Measurements from ENCODE around the gene PRPF8. TPM values are rescaled to one million over a fixed set of nuclear protein-coding genes. Genes with fewer than 3 reads are reported as not detected.

The PRPF8 gene
- total and polyA plus RNA-seq, 10 of the 15 experiments (the other 5 are each of a cell fraction or from before 2014, with no cell fraction given) = 77.2 to 337 (median 162) TPM

DNA sequence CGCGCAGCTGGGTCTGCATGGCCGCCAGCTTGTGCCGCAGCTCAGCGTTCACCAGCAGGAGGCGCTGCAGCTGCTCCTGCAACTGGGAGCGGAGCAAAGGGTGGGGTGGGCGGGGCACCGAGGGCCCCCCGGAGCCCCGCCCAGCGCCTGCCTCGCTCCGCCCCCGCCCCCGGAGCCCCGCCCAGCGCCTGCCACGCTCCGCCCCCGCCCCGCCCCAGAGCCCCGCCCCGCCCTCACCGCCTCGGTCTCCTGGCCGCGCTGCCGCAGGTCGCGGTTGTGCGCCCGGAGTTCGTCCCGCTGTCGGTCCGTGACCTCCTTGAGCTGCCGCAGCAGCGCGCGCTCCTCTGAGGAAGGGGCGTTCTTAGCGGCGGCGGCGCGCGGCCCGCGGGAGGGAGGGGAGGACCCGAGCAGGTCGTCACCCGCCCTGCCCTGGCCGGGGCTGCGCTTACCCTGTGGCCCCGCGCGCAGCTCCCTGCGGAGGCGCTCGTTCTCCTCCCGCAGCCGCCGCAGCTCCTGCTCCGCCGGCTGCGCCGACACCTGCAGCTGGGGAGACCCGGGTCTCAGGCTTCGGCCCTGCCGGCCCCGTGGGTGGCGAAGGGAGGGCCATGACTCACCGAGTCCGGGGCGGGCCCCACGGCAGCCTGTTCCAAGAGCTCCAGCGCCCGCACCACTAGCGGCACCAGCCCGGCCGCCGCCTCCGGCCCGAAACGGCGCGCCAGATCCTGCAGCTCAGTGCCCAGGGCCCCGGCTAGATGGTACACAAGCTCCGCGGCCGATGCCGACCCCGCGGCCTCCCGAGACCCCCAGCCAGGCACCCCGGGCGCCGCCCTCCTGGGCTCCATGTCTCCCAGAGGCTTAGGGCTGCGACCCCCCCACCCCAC, 35.5 kb downstream of the PRPF8 start (continued):
- TF ChIP-seq MXI1 (IDR thresholded peaks at IDR 0.05; ENCODE audit: low read depth, low read length) (0 out of 2 replicates have a peak, but pooled peaks have one; percentile 33), CHD4 (IDR thresholded peaks at IDR 0.05) (no peak), HDAC2 (IDR thresholded peaks at IDR 0.05) (no peak), ZBED1 (IDR thresholded peaks at IDR 0.05; ENCODE audit: borderline replicate concordance) (0 out of 2 replicates have a peak, but pooled peaks have one; percentile 26), RAD21 (IDR thresholded peaks at IDR 0.05; ENCODE audit: insufficient read depth, low read depth, low read length) (peak; percentile 57), CHD1 (IDR thresholded peaks at IDR 0.05; ENCODE audit: low read depth, low read length) (no peak), FOS (IDR thresholded peaks at IDR 0.05; ENCODE audit: borderline replicate concordance, extremely low read depth, insufficient read length) (no peak), TCF3 (IDR thresholded peaks at IDR 0.05; ENCODE audit: borderline replicate concordance, insufficient read depth, low read depth, low read length) (peak; percentile 91; the same call in 1 of the 2 replicates), RUNX3 (IDR thresholded peaks at IDR 0.05; ENCODE audit: low read length) (peak; percentile 37; the same call in 1 of the 2 replicates), TARDBP (IDR thresholded peaks at IDR 0.05; ENCODE audit: borderline replicate concordance) (no peak), CEBPZ (IDR thresholded peaks at IDR 0.05; ENCODE audit: low read depth, low read length) (no peak), ZNF592 (IDR thresholded peaks at IDR 0.05) (no peak), DPF2 (IDR thresholded peaks at IDR 0.05) (peak; percentile 57; the same call in 1 of the 2 replicates), PAX8 (IDR thresholded peaks at IDR 0.05) (no peak), EGR1 (IDR thresholded peaks at IDR 0.05; ENCODE audit: borderline replicate concordance in 1 of 2, low read depth in 2 of 2, low read length in 2 of 2) (peak in 1 of 2 experiments; percentile 51; a peak in 1 of 3 replicates), MEF2A (IDR thresholded peaks at IDR 0.05; ENCODE audit: insufficient read depth, low read depth, low read length) (no peak)
- TF ChIP-seq, protein P1, sequence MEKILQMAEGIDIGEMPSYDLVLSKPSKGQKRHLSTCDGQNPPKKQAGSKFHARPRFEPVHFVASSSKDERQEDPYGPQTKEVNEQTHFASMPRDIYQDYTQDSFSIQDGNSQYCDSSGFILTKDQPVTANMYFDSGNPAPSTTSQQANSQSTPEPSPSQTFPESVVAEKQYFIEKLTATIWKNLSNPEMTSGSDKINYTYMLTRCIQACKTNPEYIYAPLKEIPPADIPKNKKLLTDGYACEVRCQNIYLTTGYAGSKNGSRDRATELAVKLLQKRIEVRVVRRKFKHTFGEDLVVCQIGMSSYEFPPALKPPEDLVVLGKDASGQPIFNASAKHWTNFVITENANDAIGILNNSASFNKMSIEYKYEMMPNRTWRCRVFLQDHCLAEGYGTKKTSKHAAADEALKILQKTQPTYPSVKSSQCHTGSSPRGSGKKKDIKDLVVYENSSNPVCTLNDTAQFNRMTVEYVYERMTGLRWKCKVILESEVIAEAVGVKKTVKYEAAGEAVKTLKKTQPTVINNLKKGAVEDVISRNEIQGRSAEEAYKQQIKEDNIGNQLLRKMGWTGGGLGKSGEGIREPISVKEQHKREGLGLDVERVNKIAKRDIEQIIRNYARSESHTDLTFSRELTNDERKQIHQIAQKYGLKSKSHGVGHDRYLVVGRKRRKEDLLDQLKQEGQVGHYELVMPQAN (conservative IDR thresholded peaks at IDR 0.05) = peak; percentile 55
